ENCODE data around the gene NFASC.

NFASC gene

GRCh38 chr1:204983136-204983535, 112.5 kb downstream of the NFASC start:
- no peak for DNase-seq (ENCODE audit: low spot score)

DNA sequence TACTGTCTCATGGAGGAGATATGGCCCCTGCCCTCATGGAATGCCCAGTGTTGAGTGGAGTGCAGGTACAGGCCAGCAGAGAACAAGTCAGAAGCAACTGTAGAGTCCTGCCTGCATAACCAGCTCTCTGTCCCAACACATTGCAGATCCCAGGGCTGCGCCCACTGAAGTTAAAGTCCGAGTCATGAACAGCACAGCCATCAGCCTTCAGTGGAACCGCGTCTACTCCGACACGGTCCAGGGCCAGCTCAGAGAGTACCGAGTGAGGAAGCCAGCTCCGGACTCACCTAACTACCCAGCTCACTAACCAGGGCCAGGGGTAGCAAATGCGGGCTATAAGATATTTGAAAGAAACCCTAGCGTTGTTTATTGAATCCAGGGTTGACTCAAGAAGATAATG, 113.2 kb downstream of the NFASC start:
- DNase-seq (ENCODE audit: low spot score) = no peak

- no peak for DNase-seq (ENCODE audit: low spot score)
Measured at GRCh38 chr1:204984499-204984898, 113.8 kb downstream of the NFASC start.

DNA sequence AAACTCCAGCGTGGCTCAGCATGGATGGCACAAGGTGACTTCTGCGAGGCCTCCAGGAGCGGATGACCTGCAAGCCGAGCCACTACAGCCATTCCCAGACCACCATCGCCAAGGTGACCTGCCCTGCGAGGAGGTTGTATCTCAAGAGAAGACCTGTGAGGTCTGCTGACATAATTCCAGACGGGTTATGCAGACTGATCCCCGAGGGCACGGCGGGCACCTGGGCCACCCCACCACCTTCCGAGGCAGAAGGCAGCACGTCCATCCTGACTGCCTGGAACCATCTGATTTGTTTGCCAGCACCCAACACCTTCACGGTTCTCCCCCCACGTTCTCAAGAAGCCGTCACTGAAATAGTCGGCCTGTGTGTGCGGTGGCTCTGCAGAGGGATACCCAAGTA, 115.5 kb downstream of the NFASC start:
- no peak for DNase-seq (ENCODE audit: low spot score)

GRCh38 chr1:204987689-204988088, 117.0 kb downstream of the NFASC start:
- DNase-seq (ENCODE audit: low spot score) = no peak

GRCh38 chr1:204988196-204988595, 117.5 kb downstream of the NFASC start:
- no peak for DNase-seq (ENCODE audit: low spot score)

DNA sequence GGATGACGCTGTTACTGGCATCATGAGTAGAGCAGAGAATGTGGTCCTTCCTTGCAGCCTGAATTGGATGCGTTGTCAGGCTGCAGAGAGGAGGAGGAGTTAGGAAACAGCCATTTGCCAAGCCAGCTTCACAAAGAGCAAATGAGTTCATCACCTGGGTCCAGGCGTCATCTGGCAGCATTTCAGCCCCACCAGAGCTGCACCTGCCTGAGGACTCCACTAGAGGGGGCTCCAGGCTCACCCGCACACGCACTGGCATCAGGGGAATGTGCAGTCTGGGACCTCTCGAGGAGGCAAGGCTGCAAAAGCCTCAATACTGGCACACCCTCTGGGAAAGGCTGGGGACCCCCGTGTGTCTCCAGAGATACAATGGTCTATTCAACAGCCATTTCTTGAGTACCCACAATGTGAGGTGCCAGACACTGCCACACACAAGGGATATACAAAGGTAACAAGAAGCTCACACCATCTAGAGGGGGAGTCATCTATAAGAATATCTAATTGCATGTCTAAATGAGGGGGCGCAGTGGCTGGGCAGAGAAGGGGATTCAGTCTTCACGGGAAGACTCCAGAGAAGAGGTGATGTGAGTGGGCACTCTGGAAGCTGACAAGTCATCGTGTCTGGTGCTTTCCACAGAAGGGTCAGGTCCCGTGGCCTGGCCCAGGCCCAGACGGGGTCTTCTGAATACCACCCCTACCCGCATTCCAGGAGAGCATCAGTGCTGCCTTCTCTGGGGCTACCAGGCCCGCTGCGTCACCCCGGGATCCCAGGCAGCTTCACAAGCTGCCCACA, 118.8 kb downstream of the NFASC start:
- DNase-seq (ENCODE audit: low spot score) = peak; percentile 64

GRCh38 chr1:204990059-204990664, 119.5 kb downstream of the NFASC start:
- DNase-seq (ENCODE audit: low spot score) = no peak

GRCh38 chr1:204990721-204991341, 120.2 kb downstream of the NFASC start:
- DNase-seq (ENCODE audit: low spot score) = no peak

DNA sequence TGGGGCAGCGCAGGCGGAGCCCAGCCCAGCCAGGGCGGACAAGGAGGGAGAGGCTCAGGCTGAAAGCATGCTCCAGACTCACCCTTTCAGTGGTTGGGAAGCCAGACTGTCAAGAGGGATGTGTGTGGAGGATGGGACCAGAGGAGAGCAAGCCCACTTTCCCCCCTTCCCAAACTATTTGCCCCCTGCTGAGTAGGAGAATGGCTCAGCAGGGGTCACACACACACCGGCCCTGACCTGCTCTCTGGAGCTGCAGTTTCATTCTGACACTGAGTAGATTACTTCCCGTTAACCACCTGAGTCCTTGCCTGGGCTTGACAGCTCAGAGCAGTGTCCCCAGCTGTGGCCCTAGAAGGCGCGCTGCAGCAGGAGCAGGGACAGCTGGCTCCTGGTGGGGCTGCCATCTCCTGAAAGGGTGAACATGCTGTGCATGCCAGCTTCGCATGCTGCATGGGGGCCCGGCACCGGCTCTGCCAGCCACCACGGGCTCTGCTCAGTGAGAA, 120.7 kb downstream of the NFASC start:
- no peak for DNase-seq (ENCODE audit: low spot score)

GRCh38 chr1:204992201-204992997, 121.7 kb downstream of the NFASC start:
- no peak for DNase-seq (ENCODE audit: low spot score)

GRCh38 chr1:204992998-204993314, 122.3 kb downstream of the NFASC start:
- DNase-seq (ENCODE audit: low spot score) = no peak

GRCh38 chr1:204994086-204994862, 123.6 kb downstream of the NFASC start:
- no peak for DNase-seq (ENCODE audit: low spot score)

DNA sequence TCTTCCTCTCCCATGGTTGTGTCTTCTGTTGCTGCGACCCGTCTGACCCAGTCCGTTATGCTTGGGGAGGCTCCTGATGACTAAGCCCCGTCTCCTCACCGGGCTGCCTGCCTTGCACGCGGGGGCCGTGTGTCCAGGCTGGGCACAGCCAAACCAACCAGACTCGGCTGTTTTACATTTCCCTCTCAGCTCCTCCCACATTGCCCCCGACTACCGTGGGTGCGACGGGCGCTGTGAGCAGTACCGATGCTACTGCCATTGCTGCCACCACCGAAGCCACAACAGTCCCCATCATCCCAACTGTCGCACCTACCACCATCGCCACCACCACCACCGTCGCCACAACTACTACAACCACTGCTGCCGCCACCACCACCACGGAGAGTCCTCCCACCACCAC, 126.3 kb downstream of the NFASC start:
- DNase-seq (ENCODE audit: low spot score) = no peak

- DNase-seq (ENCODE audit: low spot score) = no peak
Measured at GRCh38 chr1:204997591-204998355, 127.1 kb downstream of the NFASC start.

DNA sequence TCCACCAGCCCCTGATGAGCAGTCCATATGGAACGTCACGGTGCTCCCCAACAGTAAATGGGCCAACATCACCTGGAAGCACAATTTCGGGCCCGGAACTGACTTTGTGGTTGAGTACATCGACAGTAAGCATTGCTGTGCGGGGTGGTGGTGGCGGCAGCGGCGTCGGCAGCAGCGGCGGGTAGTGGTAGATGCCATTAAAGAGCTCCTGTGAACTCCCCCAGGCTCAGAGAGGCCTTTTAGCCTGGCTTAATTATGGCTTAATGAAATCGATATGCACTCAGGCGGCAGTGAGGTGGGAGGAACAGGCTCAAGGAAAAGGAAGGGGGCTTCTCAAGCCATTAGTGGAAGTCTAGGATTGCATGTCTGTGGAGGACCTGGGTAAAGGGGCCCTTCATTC, 130.5 kb downstream of the NFASC start:
- DNase-seq (ENCODE audit: low spot score) = no peak

GRCh38 chr1:205002705-205003104, 132.0 kb downstream of the NFASC start:
- no peak for DNase-seq (ENCODE audit: low spot score)

- DNase-seq (ENCODE audit: low spot score) = no peak
Measured at GRCh38 chr1:205003358-205004131, 132.9 kb downstream of the NFASC start.

DNA sequence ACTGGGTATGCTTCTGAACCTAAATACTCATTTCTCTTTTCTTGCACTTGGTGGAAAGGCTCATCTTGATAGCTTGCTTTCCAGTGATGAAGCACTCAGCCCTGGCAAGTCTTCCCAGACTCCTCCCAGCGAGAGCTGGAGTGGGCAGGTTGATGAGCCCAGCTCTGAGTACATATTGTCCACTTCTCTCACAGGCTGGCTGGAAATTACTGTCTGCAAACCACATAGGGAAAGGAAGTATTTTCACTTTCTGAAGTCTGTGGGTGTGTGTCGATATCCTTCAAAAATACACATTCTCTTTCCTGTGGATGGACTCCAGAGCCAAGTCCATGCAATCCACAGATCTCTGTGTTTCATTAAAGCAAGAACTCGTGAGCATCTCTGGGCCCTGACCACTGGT, 133.7 kb downstream of the NFASC start:
- DNase-seq (ENCODE audit: low spot score) = no peak

- DNase-seq (ENCODE audit: low spot score) = no peak
Measured at GRCh38 chr1:205008896-205009295, 138.2 kb downstream of the NFASC start.
